Cerebellar cortex (tissue), 1 donor: ENCODE measurements around the gene TIMD4.

Experiments used
- DNase-seq: peaks from one replicate; pipeline ENCODE4 v3.0.0-alpha.2; 2015; ENCODE audit warnings: low spot score

Gene TIMD4

DNA sequence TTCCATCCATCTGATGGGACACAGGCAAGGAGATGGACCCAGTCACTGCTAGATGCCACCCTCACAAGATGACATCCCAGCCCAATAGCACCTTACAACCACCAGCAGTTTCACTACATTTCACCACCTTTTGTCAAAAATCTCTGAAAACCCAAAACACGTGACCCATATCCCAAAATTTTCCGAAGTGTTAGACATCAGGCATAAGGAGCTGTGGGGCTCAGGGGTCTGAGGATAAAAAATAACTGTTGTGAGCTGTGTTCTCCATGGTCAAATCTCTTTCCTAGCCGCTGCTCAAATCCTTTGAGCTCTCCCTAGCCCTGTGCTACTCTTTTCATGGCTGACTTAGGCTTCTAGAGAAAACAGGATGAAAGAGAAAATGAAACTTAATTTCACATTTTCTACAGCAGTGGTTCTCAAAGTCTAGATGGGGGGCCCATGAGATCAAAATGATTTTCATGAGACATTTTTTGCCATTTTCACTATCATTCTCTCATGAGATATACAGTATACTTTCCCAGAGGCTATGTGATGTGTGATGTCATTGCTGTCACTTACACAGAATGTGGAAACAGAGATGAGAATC, 40.7 kb downstream of the TIMD4 start:
- DNase-seq = no peak

DNA sequence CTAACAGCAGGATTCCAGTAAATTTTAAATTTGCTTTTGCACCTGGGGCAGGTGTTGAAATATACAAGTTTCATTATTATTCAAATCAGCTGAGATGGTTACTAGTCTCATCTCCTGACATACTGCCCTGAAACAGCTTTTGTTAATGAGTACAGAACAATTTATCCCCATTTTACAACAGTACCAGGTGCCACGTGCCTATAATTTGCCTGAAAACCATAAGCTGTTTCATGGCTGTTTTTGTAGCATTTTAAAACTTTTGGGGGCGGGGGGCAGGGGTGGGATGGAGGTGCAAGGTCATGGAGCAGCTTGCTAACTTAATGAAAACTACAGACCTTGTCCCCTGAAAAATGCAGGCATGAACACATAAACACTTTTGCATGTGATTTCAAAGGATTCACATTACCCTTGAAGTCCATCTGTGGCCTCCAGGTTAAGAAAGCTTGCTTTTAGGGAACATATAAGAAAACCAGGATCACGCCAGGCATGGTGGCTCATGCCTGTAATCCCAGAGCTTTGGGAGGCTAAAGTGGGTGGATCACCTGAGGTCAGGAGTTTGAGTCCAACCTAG, 42.1 kb downstream of the TIMD4 start:
- no peak for DNase-seq

DNA sequence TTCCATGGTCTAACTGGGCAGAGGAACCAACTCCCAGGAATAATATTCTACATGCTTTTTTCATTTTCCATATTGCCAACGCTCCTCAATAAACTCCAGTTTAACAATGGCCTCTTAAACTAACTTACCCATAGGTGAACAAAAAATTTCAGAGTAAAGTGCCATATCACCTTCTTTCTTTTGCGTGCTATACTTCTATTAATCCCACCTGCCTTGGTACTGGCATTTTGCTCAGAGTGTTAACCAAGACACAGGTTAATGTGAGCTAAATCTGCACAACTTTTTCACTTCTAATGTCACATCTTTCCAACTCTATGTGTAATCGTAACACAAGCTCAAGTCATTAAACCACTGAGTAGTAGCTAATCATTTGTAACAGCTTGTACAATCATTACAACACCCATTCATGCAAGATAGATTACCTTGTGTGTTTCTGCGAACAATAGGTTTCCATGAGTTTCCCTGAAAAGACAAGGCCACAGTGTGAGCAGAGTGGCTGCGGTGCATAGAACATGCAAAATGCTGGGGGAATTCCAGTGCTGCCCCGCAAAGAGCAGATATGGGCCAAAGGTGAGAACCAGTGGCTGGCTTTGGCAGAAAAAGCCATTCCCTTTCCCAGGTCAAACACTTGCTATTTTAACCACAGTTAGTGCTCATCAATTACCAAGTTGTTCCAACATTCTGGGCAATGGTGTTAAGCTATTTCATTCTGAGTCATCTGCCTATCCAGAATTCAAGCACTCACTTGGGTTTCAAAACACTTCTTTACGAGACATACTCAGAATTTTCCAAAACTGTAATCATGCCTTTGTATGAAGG, 42.8 kb downstream of the TIMD4 start:
- no peak for DNase-seq

DNA sequence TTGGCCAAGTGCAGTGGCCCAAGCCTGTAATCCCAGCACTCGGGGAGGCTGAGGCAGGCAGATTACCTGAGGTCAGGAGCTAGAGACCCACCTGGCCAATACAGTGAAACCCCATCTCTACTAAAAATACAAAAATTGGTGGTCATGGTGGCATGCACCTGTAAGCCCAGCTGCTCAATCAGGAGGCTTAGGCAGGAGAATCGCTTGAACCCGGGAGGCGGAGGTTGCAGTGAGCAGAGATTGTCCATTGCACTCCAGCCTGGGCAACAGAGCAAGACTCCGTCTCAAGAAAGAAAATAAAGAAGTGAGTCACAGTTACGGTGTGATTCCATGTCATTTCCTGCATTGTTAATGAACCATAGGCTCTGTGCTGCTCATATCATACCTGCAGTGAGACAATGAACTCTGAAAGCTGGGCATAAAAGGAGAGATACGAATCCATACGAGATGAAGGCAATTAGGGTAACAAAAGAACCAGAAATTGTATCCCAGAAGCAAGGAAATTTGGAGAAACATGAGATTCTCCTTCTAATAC, 44.6 kb downstream of the TIMD4 start:
- no peak for DNase-seq

- no peak for DNase-seq
Observed at GRCh38 chr5:156914371-156914737, 48.7 kb downstream of the TIMD4 start.

- DNase-seq = no peak
Observed at GRCh38 chr5:156913719-156914370, 49.2 kb downstream of the TIMD4 start.

GRCh38 chr5:156913355-156913718, 49.7 kb downstream of the TIMD4 start:
- no peak for DNase-seq

DNA sequence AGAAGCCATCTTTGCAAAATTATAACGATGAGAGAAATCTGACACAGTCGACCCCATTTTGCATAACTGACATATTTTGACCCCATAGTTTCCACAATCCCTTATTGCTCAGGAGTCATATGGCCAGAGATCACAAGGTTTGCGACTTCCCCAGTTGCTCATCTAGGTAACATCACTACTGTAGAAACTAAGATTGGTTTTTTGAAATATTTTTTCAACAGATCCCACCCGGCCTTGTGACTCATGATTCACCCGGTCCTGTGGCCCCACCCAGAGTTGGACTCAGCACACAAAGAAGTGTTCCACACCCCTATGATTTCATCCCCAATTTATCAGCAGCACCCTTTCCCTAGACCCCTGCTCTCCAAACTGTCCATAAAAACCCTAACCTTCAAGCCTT, 50.2 kb downstream of the TIMD4 start:
- DNase-seq = no peak

- DNase-seq = no peak
Observed at GRCh38 chr5:156909180-156909579, 53.8 kb downstream of the TIMD4 start.

DNA sequence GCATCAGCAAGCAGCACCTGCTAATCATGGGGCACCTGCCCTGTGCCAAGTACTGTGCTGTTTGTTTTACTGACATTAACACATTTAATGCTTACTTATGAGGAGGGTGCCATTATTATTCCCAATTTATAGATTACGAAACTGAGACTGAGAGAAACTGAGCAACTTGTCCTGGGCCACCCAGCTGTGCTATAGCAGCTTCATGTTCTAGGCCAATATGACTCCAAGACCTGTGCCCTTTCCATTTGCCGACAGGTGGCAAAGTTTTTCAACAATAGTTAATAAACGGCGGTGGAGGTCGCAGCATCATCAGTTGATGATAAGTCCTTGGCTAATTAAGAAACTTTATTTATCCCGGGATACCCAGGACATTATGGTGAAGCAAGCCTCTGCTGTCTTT, 55.4 kb downstream of the TIMD4 start:
- DNase-seq = no peak

DNA sequence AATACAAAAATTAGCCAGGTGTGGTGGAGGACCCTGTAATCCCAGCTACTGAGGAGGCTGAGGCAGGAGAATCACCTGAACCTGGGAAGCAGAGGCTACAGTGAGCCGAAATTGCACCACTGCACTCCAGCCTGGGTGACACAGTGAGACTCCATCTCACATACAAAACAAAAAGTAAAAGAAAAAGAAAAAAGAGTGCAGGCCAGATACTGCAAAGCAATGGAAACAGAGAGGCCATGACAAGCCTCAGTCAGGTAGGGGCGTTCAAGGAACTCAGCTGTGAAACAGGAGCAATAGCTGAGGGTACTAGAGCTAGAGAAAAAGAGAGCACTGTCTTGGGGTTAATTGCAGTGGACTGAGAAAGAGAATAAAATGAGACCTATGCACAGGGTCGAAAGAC, 56.2 kb downstream of the TIMD4 start:
- DNase-seq = no peak

GRCh38 chr5:156896546-156896945, 66.5 kb downstream of the TIMD4 start:
- DNase-seq = no peak

GRCh38 chr5:156893517-156893916, 69.5 kb downstream of the TIMD4 start:
- no peak for DNase-seq

GRCh38 chr5:156892864-156893263, 70.2 kb downstream of the TIMD4 start:
- DNase-seq = no peak

- DNase-seq = no peak
Observed at GRCh38 chr5:156892223-156892622, 70.8 kb downstream of the TIMD4 start.

DNA sequence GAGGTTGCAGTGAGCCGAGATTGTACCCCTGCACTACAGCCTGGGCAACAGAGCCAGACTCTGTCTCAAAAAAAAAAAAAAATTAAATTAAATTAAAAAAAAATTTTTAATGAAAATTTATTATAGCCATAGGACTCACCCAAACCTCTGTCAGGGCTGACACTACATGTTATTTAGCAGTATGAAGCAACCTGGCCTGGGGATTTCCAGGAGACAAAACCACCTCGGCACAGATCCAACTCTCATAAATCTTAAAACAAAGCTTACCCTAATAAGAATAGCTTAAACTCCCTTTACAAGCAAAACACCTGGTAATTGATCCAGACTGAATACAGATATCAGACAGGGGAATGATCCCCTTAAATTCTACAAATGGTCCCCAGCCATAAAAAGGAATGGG, 74.5 kb downstream of the TIMD4 start:
- no peak for DNase-seq

DNA sequence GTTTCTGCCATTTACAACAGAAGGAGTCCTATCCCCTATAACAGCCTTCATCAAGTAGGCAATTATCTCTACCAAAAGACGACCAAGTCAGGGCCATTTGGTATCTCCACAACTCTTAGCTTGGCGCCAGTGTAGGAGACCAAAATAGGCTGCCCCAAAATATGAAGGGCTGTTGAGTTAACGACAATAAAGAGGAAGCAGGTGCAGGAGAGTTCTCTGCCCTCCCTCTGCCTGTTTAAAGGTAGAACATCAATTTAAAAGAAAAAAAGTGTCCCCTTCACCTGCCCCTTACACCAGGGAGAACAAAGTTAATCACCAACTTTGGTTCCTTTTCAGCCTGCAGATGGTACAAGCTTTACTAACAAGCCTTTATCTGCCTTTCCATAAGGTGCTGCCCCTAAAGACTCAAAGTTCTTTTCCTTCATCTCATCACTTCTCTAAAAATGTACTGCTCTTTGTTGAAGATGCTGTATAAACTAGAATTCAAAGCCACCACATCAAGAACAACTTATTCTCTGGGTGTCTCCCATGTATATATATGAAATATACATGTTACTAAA, 79.6 kb downstream of the TIMD4 start:
- no peak for DNase-seq

GRCh38 chr5:156879665-156880285, 83.3 kb downstream of the TIMD4 start:
- DNase-seq = no peak

DNA sequence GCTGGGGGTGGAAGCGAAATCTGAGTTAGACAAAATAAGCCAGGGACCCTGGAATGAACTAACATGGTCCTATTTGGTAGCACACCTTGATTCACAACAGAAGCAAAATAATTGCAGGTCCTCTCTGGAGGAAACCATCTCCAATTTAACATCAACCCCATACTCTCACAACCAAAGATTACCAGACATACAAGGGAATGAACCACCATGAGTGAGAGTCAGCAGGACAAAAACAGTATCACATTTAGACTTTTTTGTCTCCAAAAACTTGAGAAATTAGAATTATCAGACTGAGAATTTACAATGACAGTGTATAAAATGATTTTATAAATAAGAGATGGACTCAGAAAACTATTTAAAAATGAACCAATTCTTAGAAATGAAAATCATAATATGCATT, 91.8 kb downstream of the TIMD4 start:
- DNase-seq = no peak

DNA sequence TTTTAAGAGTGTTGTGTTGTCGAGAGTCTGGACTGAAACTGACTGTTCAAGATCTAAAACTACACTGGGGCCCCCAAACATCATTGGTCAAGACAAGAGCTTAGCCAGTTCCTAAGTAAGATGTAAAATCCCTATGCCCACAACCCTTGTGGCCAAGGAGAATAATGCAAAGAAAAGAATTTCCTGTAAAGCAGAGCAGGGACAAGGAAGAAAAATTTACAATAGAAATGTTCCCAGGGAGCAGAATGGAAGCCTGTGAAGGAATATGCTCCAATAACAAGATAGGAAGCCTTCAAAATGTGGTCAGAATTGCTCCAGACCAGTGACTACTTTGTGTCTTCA, 92.6 kb downstream of the TIMD4 start:
- DNase-seq = no peak
